A549 (cell line): ENCODE measurements around the gene LAPTM5.

Source experiments
- CHD4 ChIP-seq: fragments of 200-600 bp; sonication (generic); IDR thresholded peaks from 2 replicates; pipeline ENCODE4 v1.6.1; 2016; ENCODE audit warnings: antibody characterized with exemption, mild to moderate bottlenecking, borderline replicate concordance
- CTCF ChIP-seq: fragments of >200 bp; sonication (Bioruptor Twin); formaldehyde crosslinking; IDR thresholded peaks from 3 replicates; pipeline ENCODE4 v1.5.1; 2016
- EP300 ChIP-seq, 2 experiments: fragments of >200 bp; sonication (Bioruptor Twin); formaldehyde crosslinking; IDR thresholded peaks; 2 replicates in 1 of 2; 3 replicates in 1 of 2; pipeline ENCODE4 v1.6.1; 2016 to 2017
- ESRRA ChIP-seq: fragments of 150-350 bp; IDR thresholded peaks from 2 replicates; pipeline ENCODE4 v1.6.1; 2014; ENCODE audit warnings: mild to moderate bottlenecking, low read length, borderline replicate concordance
- MAX ChIP-seq: IDR thresholded peaks from 2 replicates; pipeline ENCODE4 v1.6.1; 2012
- PBX3 ChIP-seq: IDR thresholded peaks from 2 replicates; pipeline ENCODE4 v1.6.1; 2012
- POLR2A ChIP-seq: IDR thresholded peaks from 2 replicates; pipeline ENCODE4 v1.6.1; 2012; ENCODE audit warnings: mild to moderate bottlenecking, low read length
- RAD21 ChIP-seq, 2 experiments: fragments of >200 bp in 1 of 2; sonication (Bioruptor Twin) in 1 of 2; formaldehyde crosslinking in 1 of 2; IDR thresholded peaks in 1 of 2; conservative IDR thresholded peaks in 1 of 2; 2 replicates in 1 of 2; 3 replicates in 1 of 2; pipeline ENCODE4 v1.6.1; 2012 to 2018; ENCODE audit warnings: inconsistent platforms in 1 of 2
- RCOR1 ChIP-seq: fragments of 150-350 bp; IDR thresholded peaks from 2 replicates; pipeline ENCODE4 v1.6.1; 2014; ENCODE audit warnings: antibody characterized with exemption, low read length, low read depth
- RFX5 ChIP-seq: fragments of 450-650 bp; IDR thresholded peaks from 2 replicates; pipeline ENCODE4 v1.7.1; 2014; ENCODE audit warnings: antibody characterized with exemption, mild to moderate bottlenecking, moderate library complexity
- SMC3 ChIP-seq: fragments of >200 bp; sonication (Bioruptor Twin); formaldehyde crosslinking; IDR thresholded peaks from 3 replicates; pipeline ENCODE4 v1.6.1; 2018; ENCODE audit warnings: inconsistent platforms
- SREBF2 ChIP-seq: fragments of 450-650 bp; IDR thresholded peaks from 2 replicates; pipeline ENCODE4 v1.6.1; 2014; ENCODE audit warnings: mild to moderate bottlenecking, moderate library complexity
- TF ChIP-seq, protein P1 (sequence below): fragments of 200-600 bp; sonication (generic); IDR thresholded peaks from 2 replicates; pipeline ENCODE4 v1.6.1; 2016; ENCODE audit warnings: antibody characterized with exemption, mild to moderate bottlenecking, moderate library complexity

DNA sequence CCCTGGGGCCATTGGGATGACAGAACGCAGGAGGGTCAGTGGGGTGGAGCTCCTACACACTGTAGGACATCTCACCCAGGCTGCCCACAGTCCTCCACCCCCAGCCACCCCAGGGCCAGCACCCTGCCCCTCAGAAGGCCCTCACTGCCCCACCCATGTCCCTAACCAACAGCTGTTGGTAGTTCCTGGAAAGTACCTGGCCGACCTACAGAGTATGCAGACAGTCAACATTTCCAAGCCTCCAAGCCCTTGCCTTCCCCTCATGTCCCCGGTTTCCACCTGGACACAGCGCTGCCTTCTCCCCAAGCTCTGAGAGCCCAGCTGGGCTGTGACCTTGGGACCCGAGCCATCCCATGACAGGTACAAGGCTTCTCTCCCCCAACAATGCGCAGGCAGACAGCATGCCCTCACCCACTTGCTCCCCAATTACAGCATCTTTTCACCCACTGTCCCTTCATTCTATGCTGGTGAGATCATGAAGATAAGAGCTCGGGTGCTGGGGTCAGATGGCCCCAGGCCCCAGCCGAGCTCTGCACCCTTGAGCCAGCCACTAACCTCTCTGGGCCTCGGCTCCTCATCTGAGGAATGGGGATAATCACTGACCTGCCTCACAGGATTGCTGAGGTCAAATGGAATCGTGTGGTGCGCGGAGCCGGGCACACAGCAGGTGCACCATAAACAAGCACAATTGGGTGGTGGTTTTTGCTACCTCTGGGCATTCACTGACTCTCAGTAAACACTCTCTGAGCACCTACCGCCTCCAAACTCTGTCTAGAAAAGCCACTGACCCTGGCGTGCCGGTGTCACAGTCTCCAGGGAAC, 11.2 kb downstream of the LAPTM5 start:
- TF ChIP-seq, protein P1, sequence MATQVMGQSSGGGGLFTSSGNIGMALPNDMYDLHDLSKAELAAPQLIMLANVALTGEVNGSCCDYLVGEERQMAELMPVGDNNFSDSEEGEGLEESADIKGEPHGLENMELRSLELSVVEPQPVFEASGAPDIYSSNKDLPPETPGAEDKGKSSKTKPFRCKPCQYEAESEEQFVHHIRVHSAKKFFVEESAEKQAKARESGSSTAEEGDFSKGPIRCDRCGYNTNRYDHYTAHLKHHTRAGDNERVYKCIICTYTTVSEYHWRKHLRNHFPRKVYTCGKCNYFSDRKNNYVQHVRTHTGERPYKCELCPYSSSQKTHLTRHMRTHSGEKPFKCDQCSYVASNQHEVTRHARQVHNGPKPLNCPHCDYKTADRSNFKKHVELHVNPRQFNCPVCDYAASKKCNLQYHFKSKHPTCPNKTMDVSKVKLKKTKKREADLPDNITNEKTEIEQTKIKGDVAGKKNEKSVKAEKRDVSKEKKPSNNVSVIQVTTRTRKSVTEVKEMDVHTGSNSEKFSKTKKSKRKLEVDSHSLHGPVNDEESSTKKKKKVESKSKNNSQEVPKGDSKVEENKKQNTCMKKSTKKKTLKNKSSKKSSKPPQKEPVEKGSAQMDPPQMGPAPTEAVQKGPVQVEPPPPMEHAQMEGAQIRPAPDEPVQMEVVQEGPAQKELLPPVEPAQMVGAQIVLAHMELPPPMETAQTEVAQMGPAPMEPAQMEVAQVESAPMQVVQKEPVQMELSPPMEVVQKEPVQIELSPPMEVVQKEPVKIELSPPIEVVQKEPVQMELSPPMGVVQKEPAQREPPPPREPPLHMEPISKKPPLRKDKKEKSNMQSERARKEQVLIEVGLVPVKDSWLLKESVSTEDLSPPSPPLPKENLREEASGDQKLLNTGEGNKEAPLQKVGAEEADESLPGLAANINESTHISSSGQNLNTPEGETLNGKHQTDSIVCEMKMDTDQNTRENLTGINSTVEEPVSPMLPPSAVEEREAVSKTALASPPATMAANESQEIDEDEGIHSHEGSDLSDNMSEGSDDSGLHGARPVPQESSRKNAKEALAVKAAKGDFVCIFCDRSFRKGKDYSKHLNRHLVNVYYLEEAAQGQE = no peak
- TF ChIP-seq RFX5 (no peak), CTCF (no peak), PBX3 (no peak), ESRRA (no peak), EP300 (IDR thresholded peaks at IDR 0.05) (no peak), RAD21 (conservative IDR thresholded peaks at IDR 0.05 in 1 of 2, IDR thresholded peaks at IDR 0.05 in 1 of 2) (no peak), POLR2A (no peak), RCOR1 (no peak), SMC3 (no peak), CHD4 (no peak), MAX (no peak), SREBF2 (no peak)
